ENCODE results near the gene CDX2. TPM values are rescaled to one million over a fixed set of nuclear protein-coding genes. Genes with fewer than 3 reads are reported as not detected.

CDX2 gene
- total RNA-seq, 4 donors from 2014 or later, result not detected

DNA sequence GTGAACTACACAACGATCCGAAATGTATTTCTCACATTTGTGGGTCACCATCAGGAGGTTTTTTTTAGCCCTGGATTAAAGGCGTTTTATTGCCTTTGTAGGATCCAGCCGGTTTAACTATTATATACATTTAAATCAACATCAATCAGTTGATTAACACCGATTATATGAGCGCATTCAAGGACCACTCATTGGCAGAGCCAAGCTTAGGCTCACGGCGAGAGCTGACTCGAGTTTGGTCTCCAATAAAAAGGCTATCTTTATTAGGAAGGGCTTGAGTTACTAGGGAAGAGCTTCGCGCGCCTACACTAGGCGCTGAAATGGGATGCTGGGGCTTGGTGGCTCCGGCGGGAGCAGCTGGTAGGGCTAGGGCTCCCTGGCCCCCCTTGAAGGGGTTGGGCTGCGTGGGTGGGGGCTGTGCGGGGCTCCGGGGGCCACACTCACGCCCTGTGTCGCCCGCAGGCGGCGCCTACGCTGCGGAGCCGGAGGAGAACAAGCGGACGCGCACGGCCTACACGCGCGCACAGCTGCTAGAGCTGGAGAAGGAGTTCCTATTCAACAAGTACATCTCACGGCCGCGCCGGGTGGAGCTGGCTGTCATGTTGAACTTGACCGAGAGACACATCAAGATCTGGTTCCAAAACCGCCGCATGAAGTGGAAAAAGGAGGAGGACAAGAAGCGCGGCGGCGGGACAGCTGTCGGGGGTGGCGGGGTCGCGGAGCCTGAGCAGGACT is 45.2 kb downstream of the CDX2 start:
- TF ChIP-seq, protein P1, sequence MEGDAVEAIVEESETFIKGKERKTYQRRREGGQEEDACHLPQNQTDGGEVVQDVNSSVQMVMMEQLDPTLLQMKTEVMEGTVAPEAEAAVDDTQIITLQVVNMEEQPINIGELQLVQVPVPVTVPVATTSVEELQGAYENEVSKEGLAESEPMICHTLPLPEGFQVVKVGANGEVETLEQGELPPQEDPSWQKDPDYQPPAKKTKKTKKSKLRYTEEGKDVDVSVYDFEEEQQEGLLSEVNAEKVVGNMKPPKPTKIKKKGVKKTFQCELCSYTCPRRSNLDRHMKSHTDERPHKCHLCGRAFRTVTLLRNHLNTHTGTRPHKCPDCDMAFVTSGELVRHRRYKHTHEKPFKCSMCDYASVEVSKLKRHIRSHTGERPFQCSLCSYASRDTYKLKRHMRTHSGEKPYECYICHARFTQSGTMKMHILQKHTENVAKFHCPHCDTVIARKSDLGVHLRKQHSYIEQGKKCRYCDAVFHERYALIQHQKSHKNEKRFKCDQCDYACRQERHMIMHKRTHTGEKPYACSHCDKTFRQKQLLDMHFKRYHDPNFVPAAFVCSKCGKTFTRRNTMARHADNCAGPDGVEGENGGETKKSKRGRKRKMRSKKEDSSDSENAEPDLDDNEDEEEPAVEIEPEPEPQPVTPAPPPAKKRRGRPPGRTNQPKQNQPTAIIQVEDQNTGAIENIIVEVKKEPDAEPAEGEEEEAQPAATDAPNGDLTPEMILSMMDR (IDR thresholded peaks at IDR 0.05; ENCODE audit: low read depth), result no peak

DNA sequence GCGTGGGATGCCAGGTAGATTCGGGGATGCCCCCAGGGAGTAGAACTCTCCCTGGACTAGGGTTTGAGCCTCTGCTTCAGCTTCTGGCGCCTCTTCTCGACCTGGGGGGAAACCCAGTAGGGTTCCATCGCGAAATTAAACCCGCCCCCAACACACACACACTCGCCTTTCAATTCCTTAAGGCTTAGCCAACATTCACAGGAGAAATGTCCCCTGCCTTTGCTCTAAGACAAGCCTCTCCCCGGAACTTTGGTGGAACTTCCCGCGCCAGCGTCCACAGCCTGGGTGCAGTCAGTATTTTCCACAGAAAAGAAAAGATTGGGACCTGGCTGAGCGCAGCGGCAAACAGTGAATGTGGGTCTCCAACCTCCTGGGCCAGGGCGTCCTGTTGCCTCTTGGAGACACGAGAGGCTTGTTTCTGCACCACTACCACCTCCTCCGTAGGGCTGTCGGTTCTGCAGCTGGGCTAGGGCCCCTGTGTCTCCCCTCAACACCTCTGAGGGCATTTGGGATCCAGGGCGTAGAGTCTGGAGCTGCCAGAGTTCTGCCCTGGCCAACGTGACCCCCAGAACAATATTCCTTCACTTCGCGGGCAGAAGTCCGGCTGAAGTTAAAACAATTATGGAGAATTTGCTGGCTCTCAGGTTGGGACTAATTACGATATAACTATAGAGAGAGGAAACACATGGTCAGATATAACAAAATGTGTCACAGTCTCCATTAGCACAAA is 46.1 kb downstream of the CDX2 start:
- TF ChIP-seq, protein P1 (IDR thresholded peaks at IDR 0.05; ENCODE audit: low read depth), result no peak

DNA sequence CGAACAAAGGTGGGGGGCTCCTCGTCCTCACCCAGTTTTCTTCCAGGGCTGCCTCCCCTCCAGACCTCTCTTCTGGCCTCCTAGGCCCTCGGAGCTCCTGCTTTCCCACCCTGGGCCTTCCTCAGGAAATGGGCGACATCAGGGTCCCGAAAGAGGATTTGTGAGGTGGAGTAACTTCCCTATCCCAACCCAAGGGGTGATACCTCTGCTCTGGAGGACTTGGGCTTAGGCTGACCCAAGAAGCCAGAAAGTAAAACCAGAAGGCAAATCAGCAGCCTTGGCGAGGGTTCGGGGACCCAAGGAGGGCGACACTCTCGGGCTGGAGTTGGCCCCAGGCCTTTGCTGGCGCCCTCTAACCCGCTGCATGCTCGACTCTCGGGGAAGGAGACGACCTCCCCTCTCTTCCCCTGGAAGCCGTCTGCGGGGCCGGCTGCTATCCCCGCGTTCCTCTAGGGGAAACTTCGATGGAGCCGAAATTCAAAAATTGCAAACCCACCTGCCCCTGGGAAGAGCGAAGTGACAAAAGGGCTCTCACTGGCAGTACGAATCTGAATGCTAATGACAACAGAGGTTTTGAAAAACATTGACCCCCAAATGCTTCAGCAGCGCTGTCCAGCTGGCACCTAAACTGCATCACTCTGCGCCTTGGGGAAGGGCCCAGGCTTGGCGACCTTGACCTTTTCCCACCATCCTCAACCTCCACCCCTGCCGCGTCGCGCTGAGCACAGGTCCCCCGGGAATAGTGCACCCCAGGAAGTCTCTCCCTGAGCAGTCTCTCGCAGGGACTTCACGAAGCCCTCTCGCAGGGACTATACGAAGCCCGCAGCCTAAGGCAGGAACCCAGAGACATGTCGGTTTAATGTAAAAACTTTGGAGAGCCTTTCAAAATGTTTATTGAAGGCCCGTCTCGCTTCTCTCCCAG is 46.9 kb downstream of the CDX2 start:
- TF ChIP-seq, protein P1 (IDR thresholded peaks at IDR 0.05; ENCODE audit: low read depth), result no peak

DNA sequence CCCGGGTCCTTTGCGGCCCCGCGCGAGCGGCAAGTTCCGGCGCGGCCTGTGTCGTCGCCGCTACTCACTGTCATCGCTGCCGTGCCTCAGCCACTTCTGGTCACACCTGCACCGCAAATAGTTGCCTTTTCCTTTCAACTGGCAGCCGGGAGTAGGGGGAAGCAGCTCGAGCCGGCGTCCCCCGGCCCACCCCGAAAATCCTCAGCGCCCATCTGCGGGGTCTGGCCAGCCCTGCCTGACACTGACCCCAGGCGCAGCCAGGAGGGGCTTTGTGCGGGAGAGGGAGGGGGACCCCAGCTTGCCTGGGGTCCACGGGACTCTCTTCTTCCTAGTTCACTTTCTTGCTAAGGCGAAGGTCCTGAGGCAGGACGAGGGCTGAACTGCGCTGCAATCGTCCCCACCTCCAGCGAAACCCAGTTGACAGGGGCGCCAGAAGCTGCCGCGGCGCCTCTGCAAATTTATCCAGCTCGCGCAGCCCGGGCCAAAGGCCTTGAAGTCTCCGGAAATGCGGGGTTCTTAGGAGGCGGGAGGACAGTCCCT is 47.6 kb downstream of the CDX2 start:
- TF ChIP-seq, protein P1 (IDR thresholded peaks at IDR 0.05; ENCODE audit: low read depth), result no peak

DNA sequence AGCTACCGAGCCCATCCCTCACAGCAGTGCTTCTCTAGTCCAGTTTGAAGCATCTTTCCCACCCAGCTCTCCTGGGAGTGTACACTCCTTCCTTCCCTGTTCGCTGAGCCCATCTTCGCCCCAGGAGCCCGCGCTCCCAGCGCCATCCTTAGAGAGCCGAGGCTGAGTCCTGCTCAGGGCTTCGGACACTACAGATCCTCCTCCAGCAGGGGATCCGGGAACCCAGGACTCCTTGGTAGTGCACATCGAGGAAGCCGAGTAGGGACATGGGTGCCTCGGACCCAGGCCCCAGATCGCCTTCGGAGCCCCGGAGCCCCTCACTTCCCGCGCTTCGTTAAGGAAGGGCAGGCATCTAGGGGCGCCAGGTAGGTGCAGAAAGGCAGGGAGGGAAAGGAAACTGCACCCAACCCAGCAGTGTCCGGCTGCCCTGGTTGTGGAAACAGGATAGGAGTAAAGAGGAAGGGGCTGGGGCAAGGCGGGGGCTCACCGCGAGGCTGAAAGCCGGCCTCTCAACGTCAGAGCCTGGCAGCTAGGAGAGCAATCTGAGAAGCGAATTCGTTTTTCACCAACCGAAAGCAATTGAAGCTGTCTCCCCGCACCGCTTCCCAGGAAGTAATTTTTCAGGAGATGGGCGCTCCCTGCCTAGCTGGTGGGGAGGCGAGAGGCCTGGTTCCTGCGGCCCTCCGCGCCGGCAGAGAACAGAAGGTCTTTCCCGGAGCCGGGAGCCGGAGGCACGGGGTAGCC is 48.3 kb downstream of the CDX2 start:
- TF ChIP-seq, protein P1 (IDR thresholded peaks at IDR 0.05; ENCODE audit: low read depth), result no peak

DNA sequence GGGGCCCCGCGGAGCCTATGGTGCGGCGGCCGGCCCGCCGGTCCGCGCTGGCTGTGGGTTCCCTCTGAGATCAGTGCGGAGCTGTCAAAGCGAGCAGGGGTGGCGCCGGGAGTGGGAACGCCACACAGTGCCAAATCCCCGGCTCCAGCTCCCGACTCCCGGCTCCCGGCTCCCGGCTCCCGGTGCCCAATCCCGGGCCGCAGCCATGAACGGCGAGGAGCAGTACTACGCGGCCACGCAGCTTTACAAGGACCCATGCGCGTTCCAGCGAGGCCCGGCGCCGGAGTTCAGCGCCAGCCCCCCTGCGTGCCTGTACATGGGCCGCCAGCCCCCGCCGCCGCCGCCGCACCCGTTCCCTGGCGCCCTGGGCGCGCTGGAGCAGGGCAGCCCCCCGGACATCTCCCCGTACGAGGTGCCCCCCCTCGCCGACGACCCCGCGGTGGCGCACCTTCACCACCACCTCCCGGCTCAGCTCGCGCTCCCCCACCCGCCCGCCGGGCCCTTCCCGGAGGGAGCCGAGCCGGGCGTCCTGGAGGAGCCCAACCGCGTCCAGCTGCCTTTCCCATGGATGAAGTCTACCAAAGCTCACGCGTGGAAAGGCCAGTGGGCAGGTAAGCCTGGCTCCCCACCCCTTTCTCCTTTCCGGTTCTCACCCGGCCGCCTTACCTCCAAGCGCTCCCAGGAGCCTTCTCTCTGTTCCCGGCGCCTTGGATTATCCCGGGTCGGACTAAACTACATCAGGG is 49.0 kb downstream of the CDX2 start, which contains the start of gene PDX1:
Gene PDX1, plus strand, starts transcription at position 67 of the 743 bp plus-strand sequence. Its CDS starts 139 bp downstream, at position 206.
- TF ChIP-seq, protein P1 (IDR thresholded peaks at IDR 0.05; ENCODE audit: low read depth), result no peak

Measured in subcutaneous adipose tissue (tissue), 4 donors.